HG02970 (cell line): ENCODE results near the gene MAGEC2.

Experiments
- ATAC-seq: cut with Tn5 transposase; IDR thresholded peaks from one replicate; pipeline ENCODE4 v1.9.1; 2021; ENCODE audit warnings: mild to moderate bottlenecking, moderate library complexity, moderate number of reproducible peaks; ENCODE audit not compliant: unreplicated experiment, low FRiP score

Gene MAGEC2

DNA sequence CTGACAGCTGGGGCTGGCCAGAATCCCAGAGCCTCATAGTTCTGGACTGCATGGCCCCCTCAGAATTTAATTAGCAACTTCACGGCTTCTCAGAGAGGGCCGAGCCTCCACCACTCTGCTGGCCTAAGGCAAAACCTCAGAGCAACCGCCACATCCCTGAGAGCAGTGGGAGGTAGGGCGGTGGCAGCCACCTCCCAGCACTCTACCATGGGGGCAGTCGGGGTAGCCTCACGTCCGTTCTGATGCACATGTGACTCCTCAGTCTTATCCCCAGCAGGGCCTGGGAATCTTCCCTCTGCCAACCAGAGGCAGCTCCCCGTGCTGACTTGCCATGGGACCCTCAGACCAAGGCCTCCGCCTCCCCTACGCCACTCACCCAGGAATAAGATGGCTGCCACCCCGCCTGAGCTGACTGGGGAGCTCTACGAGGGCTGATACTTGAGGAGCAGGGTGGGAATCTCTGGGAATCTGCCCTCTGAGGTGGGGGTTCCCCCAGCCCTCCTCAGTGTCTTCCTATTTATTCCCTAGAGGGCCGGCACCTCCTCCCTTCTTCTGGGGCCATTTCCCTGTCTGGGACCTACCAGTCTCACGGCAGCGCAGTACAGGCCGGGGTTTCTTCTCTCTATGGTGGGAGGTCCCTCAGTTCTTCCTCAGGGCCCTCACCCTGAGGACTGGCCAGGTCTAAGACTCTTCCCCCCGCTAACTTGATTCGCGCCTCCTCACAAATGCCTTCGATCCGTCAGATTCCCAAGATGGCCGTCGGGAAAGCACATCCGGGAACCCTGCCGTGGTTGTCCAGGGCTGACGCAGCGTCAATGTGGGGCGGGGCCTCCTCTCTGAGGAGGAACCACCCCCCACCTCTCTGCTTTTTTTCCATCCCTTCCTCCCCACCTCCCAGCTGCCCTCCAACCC is at the start of gene MAGEC2:
MAGEC2 (minus strand) TSS at position 769 of the 912 bp plus-strand sequence. CDS start 1,303 bp downstream, outside the sequence.
- ATAC-seq, result no peak

GRCh38 chrX:142251680-142252079 is 46.6 kb upstream of the MAGEC2 start:
- no peak for ATAC-seq

- ATAC-seq, result no peak
Observed at GRCh38 chrX:142251202-142251601, 46.1 kb upstream of the MAGEC2 start.

DNA sequence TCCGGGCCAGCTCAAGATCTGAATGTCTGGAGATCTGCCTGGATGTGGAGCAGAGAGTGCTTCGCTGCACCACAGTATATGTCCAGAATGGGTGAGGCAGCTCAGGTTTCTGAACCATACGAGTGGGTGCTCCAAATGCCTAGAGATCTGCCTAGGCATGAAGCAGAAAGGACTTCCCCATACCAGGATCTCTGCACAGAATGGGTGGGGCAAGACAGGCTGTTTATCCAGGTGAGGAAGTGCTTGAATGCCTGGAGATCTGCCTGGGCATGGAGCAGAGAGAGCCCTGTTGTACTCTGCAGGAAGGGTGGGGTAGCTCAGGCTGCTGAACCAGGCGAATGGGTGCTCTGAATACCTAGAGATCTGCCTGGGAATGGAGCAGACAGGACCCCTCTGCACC is 45.4 kb upstream of the MAGEC2 start:
- ATAC-seq, result no peak

DNA sequence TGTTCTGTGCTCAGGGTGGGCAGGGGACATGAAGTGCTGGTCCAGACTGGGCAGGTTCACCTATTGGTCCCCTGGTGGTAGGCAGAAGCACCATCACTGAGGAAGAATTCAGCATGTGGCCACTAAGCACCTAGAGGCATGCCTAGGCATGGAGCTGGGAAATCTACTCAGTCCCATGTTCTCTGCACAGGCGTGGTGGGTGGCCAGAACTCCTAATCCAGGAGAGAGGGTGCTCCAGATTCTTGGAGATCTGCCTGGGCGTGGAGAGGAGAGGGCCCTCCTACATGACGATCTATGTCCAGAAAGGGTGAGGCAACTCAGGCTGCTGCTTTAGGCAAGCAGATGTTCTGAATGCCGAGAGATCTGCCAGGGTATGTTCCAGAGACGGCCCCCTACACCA is 44.6 kb upstream of the MAGEC2 start:
- ATAC-seq, result no peak

DNA sequence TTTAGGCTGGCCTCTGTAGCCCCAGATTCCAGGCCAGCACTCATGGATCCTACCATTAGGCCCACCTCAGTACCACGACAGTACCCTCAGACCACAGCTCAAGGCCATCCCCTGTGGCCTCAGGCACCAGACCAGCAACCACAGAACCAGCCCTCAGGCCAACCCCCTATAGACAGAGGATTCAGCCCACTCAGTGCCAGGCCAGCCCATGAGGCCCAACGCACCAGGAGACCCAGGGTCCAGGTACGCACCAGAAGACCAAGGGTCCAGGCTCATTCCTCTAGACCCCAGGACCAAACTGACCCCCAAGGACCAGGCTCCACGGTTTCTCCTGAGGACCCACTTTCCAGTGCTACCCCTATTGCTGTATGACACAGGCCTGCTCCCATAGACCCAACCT is 39.5 kb upstream of the MAGEC2 start:
- ATAC-seq, result no peak

GRCh38 chrX:142238536-142238935 is 33.4 kb upstream of the MAGEC2 start:
- ATAC-seq, result no peak

- ATAC-seq, result no peak
Observed at GRCh38 chrX:142233400-142233799, 28.3 kb upstream of the MAGEC2 start.

DNA sequence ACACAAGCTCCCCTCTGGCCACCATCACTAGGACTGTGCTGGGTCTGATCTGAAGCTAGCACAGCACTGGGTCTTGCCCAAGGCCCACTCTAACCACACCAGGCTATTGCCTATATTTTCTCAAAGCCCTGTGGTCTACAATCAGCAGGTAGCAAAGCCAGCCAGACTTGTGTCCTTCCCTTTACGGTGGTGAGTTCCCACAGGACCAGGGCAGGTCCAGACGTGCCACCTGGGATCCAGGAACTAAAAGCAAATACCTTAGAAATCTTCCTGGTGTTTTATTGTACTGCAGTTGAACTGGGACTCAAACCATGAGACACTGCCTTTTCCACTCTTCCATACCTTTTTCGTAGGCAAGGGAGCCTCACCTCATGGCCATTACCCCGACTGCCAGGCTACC is 9.0 kb upstream of the MAGEC2 start:
- no peak for ATAC-seq

GRCh38 chrX:142201113-142201512 is 4.0 kb downstream of the MAGEC2 start:
- ATAC-seq, result no peak

DNA sequence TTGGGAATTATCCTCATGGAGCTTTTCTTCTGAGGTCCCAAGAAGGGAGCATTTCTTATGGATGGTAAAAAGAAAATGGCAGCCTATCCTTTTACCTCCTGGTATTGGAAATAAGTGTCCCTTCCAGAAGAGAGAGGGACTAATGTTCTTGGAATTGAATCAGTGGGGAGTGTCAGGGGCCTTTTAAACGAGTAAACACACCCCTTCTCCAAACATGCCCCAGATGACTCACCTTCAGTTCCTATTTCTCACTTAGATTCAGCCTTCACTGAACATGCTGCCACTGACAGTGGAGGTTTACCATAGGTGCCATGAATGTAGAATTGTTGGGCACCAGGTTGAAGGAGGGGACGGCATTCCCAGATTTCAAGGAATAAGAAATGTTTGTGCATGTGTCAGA is 19.0 kb downstream of the MAGEC2 start:
- no peak for ATAC-seq

DNA sequence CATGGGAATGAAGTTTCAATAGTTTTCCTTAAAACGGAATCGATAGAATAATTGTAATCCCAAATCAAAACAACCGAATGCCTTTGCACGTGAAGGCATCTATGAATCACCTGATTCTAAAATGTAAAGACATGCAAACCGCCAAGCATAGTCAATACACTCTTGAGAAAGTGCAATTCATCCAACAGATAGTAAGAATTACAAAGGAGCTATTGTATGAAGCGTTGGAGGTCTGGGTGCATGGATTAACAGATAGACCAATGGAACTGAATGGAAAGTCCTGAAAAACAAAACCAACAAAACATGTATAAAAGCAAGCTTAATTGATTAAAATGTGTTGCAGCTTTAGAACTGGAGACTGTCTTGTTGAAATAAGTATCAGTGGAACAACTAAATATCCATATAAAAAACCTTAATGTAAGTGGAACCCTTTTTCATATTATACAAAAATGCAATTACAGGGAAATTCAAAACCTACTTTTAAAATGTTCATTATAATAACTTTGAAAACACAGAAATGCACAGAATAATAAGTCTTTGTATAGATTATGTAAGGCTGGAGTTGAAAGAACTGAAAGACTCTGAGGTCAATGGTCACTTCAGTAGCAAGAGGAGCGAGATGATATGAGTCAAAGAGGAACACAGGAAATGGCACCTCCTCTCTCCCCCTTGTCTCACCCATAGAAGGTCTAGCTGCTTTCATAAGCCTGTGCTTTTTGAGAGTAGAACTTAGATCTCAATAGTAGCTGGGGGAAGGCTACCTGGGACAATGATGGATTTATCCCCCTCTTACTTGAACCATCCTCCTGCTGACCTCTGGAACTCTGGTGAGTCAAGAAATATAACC is 20.1 kb downstream of the MAGEC2 start:
- ATAC-seq, result no peak

- no peak for ATAC-seq
Observed at GRCh38 chrX:142156567-142156966, 48.5 kb downstream of the MAGEC2 start.
